HG03342 (cell line): Measurements from ENCODE around the gene LAX1.
"Not testable (repeated sequence)": the region's sequence is repeated elsewhere in the genome, so short reads cannot be mapped to it uniquely, and the experiment has no call there.

ENCODE experiments used
- ATAC-seq: cut with Tn5 transposase; IDR thresholded peaks from one replicate; pipeline ENCODE4 v1.9.1; 2021; ENCODE audit warnings: mild to moderate bottlenecking, moderate library complexity; ENCODE audit not compliant: unreplicated experiment

The LAX1 gene

GRCh38 chr1:203765029-203765837 is at the start of gene LAX1:
Gene LAX1 (plus strand): TSS chr1:203765183. CDS start chr1:203765566, 383 bp downstream.
- ATAC-seq = no peak

- no peak for ATAC-seq
Measured at GRCh38 chr1:203717120-203717519, 47.9 kb upstream of the LAX1 start.

- no peak for ATAC-seq
Measured at GRCh38 chr1:203720242-203720641, 44.7 kb upstream of the LAX1 start.

- ATAC-seq = no peak
Measured at GRCh38 chr1:203722909-203723308, 42.1 kb upstream of the LAX1 start.

- no peak for ATAC-seq
Measured at GRCh38 chr1:203726417-203726867, 38.5 kb upstream of the LAX1 start.

- no peak for ATAC-seq
Measured at GRCh38 chr1:203733009-203733863, 31.7 kb upstream of the LAX1 start.

- ATAC-seq = no peak
Measured at GRCh38 chr1:203742436-203742835, 22.5 kb upstream of the LAX1 start.

GRCh38 chr1:203743091-203743571 is 21.9 kb upstream of the LAX1 start:
- no peak for ATAC-seq

GRCh38 chr1:203744075-203744972 is 20.7 kb upstream of the LAX1 start:
- no peak for ATAC-seq

GRCh38 chr1:203746281-203746680 is 18.7 kb upstream of the LAX1 start:
- ATAC-seq = no peak

- ATAC-seq = no peak
Measured at GRCh38 chr1:203751051-203751450, 13.9 kb upstream of the LAX1 start.

- ATAC-seq = not testable (repeated sequence)
Measured at GRCh38 chr1:203751618-203752361, 13.2 kb upstream of the LAX1 start.

- ATAC-seq = peak; percentile 61
Measured at GRCh38 chr1:203754455-203754864, 10.5 kb upstream of the LAX1 start.

- ATAC-seq = no peak
Measured at GRCh38 chr1:203756036-203756435, 8.9 kb upstream of the LAX1 start.

- not testable (repeated sequence) for ATAC-seq
Measured at GRCh38 chr1:203758749-203759148, 6.2 kb upstream of the LAX1 start.

GRCh38 chr1:203760506-203760905 is 4.5 kb upstream of the LAX1 start:
- no peak for ATAC-seq

- not testable (repeated sequence) for ATAC-seq
Measured at GRCh38 chr1:203761958-203762357, 3.0 kb upstream of the LAX1 start.

- no peak for ATAC-seq
Measured at GRCh38 chr1:203763505-203763904, 1.5 kb upstream of the LAX1 start.

GRCh38 chr1:203764105-203765028 is 616 bp upstream of the LAX1 start:
- ATAC-seq = no peak
